ENCODE data around the gene ARID3B.
"Not testable (repeated sequence)": the region's sequence is repeated elsewhere in the genome, so short reads cannot be mapped to it uniquely, and the experiment has no call there.

The ARID3B gene

DNA sequence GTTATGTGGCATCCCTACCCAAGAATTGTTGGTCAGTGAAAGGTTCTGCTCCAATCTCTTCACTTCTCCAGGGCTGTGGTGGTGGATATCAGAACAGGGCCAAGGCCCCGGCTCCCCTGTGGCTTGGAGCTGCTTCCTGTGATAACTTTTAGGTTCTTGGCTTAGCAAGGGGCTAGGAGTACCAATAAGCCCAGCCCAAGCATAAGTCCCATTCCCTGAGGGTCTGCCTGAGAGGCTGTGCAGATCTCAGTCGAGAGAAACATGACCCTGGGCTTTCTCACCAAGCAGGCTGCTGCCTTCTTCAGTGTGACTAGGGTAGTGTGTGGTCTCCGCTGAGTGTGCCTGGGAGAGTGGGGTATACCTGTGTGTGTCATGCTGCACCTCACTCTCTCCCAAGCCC, 81.7 kb downstream of the ARID3B start:
- no peak for TF ChIP-seq ZNF274 (IDR thresholded peaks at IDR 0.05; ENCODE audit: low read depth, low read length)
- H3K4me3 ChIP-seq (ENCODE audit: low read length), result no peak overlapping the region

DNA sequence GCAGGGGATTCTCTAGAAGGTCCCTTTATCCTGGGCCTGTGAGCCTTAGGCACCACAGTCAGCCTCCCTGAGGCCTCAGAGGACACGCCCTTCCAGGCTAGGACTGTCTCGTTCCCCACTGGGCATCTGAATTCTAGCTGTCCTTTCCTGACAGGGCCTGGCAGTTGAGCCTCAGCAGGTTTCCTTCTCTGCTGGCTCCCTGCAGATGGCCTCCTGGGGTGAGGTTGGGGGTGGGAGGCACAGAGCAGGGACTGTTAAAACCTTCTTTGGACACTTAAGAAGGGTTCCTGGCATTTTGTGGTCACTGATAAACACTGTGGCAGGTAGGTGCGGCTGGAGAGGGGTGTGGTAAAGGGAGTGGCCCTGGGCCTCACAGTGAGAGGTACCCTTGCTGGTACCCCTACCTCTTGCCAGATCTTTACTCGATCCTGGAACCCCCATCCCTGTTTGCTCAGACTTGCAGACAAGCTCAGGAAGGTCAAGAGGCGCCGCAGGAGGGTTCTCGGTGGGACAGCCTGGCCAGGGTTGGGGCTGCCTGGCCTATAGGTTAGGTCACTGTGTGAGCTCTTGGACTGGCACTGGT, 83.1 kb downstream of the ARID3B start:
- no peak for TF ChIP-seq ZNF274 (IDR thresholded peaks at IDR 0.05; ENCODE audit: low read depth, low read length)
- no peak overlapping the region for H3K4me3 ChIP-seq (ENCODE audit: low read length)

DNA sequence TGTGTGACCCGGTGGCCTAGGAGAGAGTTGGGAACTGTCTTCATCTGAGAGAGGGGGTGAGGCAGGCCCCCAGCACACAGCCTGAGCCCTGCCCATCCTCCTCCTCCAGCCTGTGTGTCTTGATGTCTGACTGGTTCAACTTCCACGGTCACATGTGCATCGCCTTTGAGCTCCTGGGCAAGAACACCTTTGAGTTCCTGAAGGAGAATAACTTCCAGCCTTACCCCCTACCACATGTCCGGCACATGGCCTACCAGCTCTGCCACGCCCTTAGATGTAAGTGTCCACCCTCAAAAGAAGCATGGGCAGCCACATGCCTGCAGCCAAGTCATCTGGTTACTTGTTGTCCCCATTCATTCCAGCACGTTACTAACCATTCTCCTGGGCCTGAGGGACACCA, 84.7 kb downstream of the ARID3B start:
- H3K4me3 ChIP-seq (ENCODE audit: low read length), result no peak overlapping the region
- TF ChIP-seq ZNF274 (IDR thresholded peaks at IDR 0.05; ENCODE audit: low read depth, low read length), result no peak

DNA sequence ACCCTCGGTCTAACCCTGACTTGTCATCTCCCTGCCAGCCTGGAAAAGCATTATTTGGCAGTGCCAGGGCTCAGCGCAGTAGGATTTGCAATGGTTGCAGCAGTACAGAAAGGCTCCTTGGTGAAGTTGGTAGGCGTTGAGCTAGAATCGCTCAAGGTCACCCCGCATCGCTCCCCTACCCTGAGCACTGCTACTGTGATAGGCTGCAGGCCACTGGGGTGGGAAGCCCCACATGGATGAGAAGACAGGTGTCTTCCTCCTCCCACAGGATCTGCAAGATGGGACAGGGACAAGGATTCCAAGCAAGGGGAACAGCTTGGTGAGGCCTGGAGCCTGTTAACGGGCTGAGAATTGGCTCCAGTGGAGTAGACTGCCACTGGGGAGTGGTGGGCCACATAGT, 85.3 kb downstream of the ARID3B start:
- no peak overlapping the region for H3K4me3 ChIP-seq (ENCODE audit: low read length)
- TF ChIP-seq ZNF274 (IDR thresholded peaks at IDR 0.05; ENCODE audit: low read depth, low read length), result no peak

DNA sequence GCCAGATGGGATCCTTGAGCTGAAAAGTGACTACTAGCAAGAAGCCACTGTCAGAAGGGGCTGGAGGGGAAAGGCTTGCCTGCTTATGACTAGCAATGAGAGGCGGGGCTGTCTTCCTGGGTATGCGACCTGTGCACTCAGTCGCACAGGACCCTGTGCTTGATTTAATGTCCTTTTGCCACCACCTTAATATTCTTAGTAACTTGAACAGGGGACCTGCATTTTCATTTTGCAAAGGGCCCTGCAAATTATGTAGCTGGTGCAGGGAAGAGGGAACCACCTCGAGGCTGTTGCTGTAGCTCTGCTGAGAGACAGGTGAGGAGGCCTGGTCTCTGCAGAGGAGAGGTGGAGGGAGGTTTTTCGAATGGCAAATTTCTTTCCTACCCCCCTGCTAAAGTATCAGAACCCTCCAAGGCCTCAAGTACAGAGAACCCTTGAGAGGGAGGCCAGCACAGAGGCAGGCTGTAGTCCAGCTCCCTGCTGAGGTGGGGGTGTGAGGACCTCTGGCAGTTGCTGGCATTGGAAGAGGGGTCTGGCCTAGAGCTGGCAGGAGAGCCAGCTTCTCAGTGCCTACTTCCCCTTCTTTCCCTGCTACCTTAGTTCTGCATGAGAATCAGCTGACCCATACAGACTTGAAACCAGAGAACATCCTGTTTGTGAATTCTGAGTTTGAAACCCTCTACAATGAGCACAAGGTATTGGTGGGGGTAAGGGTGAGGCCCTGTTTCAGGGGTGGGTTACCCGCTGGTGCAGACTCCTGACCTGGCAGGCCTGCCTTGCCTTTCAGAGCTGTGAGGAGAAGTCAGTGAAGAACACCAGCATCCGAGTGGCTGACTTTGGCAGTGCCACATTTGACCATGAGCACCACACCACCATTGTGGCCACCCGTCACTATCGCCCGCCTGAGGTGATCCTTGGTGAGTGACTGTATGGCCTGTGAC, 86.0 kb downstream of the ARID3B start:
- H3K4me3 ChIP-seq (ENCODE audit: low read length), result no peak overlapping the region
- TF ChIP-seq ZNF274 (IDR thresholded peaks at IDR 0.05; ENCODE audit: low read depth, low read length), result no peak

DNA sequence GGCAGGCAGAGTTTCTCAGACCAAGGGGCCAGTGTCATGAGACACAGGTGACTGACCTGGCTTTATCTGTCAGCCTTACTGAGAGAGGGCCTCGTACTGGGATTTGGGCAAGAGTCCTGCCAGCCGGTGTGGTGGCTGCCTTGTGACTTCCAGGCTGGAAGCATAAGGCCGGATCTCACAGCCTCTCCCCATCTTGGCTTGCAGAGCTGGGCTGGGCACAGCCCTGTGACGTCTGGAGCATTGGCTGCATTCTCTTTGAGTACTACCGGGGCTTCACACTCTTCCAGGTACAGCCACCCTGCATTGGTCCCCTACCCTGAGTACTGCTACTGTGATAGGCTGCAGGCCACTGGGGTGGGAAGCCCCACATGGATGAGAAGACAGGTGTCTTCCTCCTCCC, 86.7 kb downstream of the ARID3B start:
- no peak for TF ChIP-seq ZNF274 (IDR thresholded peaks at IDR 0.05; ENCODE audit: low read depth, low read length)
- no peak overlapping the region for H3K4me3 ChIP-seq (ENCODE audit: low read length)

DNA sequence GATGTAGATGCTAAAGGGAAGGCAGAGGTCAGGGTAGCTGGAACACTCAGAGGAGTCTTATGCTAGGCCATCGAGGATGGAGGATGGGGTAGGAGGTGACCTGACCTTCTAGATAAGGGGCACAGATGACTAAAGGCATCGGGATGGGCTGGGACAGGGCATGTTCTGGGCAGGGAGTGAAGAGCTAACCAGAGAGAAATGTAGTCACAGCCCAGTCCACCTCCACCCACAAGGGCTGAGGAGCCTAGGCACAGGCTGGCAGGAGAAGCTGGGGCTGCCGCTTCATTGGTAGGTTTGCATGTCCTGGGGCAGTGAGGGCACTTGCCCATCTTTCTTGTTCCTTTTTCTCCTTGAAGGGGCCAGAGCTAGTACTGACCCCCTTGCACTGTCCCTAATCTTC, 87.2 kb downstream of the ARID3B start:
- H3K4me3 ChIP-seq (ENCODE audit: low read length), result no peak overlapping the region
- no peak for TF ChIP-seq ZNF274 (IDR thresholded peaks at IDR 0.05; ENCODE audit: low read depth, low read length)

DNA sequence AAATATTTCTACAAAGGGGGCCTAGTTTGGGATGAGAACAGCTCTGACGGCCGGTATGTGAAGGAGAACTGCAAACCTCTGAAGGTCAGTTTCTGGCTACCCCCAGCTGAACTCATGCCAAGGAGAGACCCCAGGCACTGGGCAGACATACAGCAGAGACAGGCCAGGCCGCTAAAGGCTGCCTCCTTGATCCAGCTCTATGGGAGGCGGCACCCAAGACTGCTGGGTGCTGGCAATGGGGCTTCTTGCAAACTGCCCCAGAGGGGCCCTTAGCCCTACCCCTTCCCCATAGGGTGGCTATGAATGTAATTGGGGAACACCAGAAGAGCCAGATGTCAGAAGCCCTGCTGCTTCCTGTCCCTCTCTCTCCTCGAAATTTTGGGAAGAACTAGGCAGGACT, 87.9 kb downstream of the ARID3B start:
- no peak overlapping the region for H3K4me3 ChIP-seq (ENCODE audit: low read length)
- TF ChIP-seq ZNF274 (IDR thresholded peaks at IDR 0.05; ENCODE audit: low read depth, low read length), result no peak

DNA sequence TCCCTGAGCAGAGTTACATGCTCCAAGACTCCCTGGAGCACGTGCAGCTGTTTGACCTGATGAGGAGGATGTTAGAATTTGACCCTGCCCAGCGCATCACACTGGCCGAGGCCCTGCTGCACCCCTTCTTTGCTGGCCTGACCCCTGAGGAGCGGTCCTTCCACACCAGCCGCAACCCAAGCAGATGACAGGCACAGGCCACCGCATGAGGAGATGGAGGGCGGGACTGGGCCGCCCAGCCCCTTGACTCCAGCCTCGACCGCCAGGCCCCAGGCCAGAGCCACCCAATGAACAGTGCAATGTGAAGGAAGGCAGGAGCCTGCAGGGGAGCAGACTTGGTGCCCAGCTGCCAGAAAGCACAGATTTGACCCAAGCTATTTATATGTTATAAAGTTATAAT, 88.7 kb downstream of the ARID3B start:
- not testable (repeated sequence) for H3K4me3 ChIP-seq (ENCODE audit: low read length)

DNA sequence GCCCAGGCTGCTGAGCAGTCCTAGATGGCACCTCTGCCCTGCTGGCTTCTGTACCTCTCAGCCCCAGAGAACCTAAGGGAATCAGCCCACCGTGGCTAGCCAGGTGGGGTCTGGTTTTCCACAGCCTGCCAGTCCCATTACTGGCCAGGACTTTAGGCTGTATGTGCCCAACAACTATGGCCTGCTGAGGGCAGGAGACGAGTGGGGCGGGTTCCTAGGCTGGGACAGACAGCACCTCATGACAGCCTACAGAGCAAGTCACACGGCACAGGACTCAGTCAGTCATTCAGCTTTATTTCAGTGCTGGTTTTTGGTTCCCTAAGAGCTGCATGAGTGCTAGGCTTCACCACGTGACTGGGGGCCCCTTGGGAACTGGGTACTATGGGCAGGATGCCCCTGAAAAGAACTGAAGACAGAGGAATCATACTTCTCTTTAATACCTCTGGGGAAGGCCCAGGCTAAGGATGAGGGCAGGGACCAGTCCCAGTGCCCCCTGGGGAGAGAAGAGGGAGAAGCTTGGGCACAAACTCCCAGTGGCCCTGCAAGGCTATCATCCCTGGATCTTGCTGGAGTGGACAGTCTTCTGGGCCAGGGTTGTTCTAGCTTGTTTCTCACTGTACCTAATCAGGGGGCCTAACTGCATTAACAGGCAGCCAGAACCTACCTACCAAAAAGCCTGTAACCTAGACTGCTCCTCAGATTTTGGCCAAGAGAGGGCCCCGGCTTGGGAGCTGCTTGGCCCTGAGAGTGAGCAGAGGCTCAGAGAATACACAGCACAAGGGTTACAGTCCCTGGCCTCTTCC, 89.5 kb downstream of the ARID3B start:
- no peak overlapping the region for H3K4me3 ChIP-seq (ENCODE audit: low read length)
- TF ChIP-seq ZNF274 (IDR thresholded peaks at IDR 0.05; ENCODE audit: low read depth, low read length), result no peak

DNA sequence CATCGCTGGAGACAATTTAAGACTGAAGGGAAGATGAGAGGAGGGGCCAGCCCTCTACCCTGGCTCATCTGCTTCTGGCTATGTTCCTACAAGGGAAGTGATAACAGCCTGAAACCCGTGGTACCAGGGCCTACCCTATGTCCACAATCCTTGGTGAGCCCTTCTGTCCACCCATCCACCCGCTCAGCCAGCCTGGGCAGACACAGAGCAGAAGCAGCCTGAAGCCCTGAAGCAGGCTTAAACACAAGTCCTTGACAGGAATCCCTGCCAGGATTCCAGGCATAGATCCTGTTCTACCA, 90.0 kb downstream of the ARID3B start:
- TF ChIP-seq ZNF274 (IDR thresholded peaks at IDR 0.05; ENCODE audit: low read depth, low read length), result no peak
- H3K4me3 ChIP-seq (ENCODE audit: low read length), result no peak overlapping the region

DNA sequence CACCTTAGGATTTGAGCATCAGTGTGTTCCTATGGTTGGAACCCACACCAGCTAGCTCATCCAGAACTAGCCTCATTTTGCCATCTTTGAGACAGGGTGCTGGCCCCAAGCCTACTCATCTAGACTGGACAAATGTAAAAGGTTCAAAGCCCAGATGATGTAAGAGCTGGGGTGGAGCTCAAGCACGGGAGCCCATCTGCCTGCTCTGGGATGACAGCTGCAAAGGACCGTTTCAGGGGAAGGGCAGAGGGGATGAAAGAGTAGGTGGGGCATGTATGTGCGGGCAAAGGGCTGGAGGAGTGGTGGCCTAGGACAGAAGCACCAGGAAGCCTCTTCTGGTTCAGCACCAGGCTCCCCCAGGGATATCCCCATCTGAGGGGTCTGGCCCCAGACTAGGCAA, 90.4 kb downstream of the ARID3B start:
- H3K4me3 ChIP-seq (ENCODE audit: low read length), result no peak overlapping the region
- no peak for TF ChIP-seq ZNF274 (IDR thresholded peaks at IDR 0.05; ENCODE audit: low read depth, low read length)

DNA sequence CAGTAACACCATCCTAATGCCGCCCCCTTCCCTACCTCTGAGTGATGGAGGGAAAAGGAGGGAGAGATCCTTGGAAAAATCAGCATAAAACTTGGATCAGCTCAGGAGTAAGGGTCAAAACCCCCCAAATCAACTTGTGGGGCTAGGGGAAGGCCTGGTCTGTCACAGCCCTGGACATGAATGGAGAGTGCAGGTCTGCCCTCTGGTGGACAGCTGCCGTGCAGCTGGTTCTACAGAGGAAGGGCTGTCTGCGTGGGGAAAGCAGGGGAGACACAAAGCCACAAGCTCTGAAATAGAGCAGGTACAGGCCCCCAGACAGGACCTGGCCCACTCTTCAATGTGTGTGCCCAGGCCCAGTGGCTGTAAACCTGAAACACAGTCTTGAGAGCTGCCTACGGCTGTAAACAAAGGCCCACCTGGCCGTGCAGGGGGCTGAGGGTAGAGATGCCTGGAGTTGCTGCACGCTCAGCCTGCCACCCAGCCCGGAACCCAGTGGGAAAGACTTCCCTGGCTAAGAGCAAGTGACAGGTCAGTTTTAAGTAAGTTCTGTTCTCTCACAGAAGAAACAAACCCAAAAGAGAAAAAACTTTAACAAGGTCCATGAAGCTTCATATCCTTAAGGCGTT, 91.0 kb downstream of the ARID3B start:
- no peak overlapping the region for H3K4me3 ChIP-seq (ENCODE audit: low read length)
- TF ChIP-seq ZNF274 (IDR thresholded peaks at IDR 0.05; ENCODE audit: low read depth, low read length), result no peak

DNA sequence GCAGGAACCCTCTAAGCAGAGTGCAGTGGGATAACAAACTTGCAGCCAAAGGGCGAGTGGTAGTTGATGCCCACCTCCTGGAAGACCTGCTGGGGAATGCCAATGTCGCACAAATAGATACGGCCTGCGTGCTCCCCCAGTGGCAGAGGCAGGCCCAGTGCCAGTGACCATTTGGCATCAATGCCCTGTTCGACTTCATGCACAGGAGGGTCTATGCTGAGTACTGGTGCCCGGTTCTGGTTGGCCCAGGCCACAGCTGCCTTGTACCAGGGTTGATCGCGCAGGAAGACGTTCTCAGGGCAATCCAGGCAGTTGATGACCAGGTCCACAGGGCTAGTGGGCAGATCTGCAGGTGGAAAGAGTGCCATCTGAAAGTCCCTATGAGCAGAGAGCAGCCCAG, 91.6 kb downstream of the ARID3B start:
- no peak overlapping the region for H3K4me3 ChIP-seq (ENCODE audit: low read length)
- TF ChIP-seq ZNF274 (IDR thresholded peaks at IDR 0.05; ENCODE audit: low read depth, low read length), result no peak
